ENCODE results near the gene VSTM4.

The VSTM4 gene

GRCh38 chr10:49091450-49092210, 23.7 kb downstream of the VSTM4 start:
- DNase-seq (ENCODE audit: low read depth), result no peak

- DNase-seq (ENCODE audit: low read depth), result no peak
Measured at GRCh38 chr10:49090696-49091380, 24.5 kb downstream of the VSTM4 start.

DNA sequence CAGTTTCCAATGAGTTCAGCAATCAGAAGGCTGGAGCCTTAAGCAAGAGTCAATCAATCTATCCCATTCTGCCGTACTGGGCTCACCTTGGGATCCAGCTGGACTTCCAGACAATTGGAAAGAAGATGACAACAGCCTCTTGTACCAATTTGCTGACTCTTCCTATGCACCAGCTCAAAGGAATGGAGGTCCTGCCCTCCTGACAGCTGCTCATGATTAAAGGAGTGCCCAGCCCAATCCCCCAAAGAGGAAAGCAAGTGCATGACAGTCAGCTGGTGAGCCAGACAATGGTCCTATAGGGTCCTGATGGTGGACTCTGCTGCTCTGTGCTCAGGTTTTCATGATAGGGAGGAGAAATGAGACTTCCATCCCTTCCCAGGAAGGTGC, 25.1 kb downstream of the VSTM4 start:
- DNase-seq (ENCODE audit: low read depth), result no peak

DNA sequence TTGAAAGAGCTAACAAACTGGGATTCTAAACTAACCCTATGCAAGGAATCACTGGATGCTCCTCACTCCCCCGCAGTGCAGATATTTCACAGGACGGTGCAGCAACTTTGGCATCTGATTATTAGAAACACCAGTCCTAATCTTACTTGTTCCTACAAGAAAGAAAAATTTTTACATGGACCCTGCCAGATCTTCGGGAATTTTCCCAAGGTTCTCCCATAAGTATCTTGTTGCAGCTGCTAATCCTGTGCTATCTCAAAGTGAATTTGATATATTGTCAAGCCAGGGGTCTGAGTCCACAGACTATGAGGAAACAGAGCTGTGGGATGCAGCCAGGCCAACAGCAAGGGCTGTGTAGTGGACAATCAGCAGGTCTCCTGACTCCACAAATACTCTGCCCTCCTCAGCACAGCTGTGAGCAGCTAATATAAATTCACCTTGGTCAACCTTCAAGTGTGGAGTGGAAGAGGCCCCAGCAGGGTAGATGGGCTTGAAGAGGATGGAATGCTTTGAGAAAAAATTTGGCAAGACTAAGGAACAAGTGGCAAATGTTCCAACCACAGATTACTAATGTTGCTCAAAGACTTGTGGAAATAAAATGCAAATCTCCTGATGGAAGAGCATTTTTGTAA, 25.6 kb downstream of the VSTM4 start:
- DNase-seq (ENCODE audit: low read depth), result no peak

GRCh38 chr10:49089152-49089551, 26.2 kb downstream of the VSTM4 start:
- DNase-seq (ENCODE audit: low read depth), result no peak

DNA sequence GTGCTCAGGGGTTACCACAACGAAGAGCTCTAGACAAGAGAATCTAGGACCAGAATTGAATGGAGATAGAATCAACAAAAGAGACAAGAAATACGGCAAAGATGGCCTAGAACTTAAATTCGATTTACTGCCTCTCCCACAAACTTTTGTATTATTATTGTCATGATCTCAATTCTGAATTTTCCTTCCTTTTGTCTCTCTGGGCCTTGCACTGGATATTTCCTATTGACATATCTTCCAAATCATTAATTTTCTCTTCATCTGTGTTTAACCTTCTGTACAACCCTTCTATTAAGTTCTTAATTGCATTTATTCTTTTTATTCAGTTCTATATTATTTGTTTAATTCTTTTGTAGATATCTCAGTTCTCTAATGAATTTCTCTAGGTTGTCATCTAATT, 28.4 kb downstream of the VSTM4 start:
- DNase-seq (ENCODE audit: low read depth), result no peak

DNA sequence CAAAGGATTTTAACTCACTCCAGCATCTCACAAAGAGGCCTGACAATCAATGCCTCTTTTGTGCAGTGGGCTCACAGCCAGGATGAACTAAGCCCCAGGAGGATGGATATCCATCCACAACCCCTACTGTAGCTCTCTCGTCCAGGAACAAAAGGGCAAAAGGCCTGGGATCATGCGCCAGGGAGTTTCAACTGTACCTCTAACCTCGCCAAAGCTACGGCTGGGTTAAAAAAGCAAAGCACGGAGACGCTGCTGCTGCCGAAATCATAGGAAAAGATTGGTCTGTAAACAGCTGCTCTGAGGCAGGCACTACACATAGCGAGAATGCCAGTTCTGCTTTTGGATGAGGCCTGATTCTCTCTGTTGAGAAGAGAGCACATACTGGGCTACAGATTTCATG, 32.1 kb downstream of the VSTM4 start:
- DNase-seq (ENCODE audit: low read depth), result no peak

- no peak for DNase-seq (ENCODE audit: low read depth)
Measured at GRCh38 chr10:49082766-49083165, 32.6 kb downstream of the VSTM4 start.

DNA sequence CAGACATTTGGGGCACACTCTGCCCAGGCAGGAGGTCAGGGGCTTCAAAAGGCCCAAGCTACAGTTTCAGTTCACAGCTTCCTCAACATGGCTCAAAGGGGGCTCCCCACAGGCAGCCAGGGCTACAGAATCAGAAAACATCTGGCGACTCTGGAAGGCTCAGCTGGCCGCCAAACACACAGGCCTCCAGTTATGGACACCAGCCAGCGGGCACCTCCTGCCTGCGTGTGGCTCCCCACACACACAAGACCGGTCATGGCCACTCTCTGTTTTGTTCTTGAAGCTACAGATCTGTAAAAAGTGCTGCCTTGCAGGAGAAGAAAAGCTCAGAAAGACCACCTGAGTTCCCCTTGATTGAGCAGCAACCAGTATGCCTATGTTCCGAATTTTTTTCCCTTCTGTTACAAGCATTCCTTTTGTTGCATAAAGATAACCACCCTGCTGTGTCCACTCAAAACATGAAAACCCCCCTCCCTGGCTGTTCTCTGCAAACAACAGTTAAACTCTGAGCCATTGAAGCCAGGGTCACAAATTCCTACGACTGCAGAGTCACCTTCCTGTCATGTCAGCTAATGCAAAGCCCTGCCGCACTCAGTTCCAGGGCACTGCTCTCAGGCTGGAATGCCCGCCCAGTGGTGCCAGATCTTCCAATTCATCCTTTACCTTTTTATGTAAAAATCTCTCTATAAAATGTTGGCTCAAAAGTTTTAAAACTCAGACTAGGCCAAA, 33.6 kb downstream of the VSTM4 start:
- DNase-seq (ENCODE audit: low read depth), result no peak

GRCh38 chr10:49080965-49081364, 34.4 kb downstream of the VSTM4 start:
- no peak for DNase-seq (ENCODE audit: low read depth)

GRCh38 chr10:49080071-49080470, 35.3 kb downstream of the VSTM4 start:
- DNase-seq (ENCODE audit: low read depth), result no peak

DNA sequence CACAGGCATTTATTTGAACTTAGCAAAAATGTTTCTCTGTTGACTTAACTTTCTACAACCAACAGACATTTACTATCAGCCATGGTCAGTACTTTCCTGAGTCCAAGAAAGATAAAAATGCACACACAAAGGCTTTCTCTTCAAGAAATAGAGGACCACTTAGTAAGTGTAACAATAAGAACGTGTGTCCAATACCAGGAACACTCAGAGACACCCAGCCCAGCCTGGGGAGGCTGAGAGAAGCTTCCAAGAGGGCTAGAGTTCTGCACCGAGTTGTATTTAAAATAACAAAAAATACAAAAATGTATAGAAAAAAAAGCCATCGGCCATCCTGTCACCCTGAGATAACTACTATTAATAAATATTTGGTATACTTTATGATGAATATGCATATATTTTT, 35.8 kb downstream of the VSTM4 start:
- no peak for DNase-seq (ENCODE audit: low read depth)

- DNase-seq (ENCODE audit: low read depth), result no peak
Measured at GRCh38 chr10:49079072-49079471, 36.2 kb downstream of the VSTM4 start.

- DNase-seq (ENCODE audit: low read depth), result no peak
Measured at GRCh38 chr10:49078433-49078832, 36.9 kb downstream of the VSTM4 start.

GRCh38 chr10:49076741-49077521, 38.4 kb downstream of the VSTM4 start:
- DNase-seq (ENCODE audit: low read depth), result no peak

DNA sequence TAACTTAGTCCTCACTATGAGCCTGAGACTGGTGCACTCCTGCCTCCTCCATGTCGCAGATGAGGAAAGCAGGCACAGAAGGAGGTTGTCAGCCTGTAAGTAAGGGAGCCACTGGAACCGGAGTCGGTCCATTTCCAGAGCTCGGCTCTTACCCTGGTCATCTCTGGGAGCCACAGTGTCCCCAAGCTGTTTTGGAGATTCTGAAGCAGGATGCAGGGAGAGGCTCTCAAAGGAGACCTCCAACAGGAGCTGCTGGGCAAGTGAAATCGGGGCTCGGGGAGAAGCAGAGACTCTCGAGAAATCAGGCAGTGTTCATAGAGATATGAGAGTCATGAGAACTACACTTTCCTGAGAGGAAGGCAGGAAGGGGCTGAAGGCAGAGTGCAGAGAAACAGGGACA, 39.0 kb downstream of the VSTM4 start:
- no peak for DNase-seq (ENCODE audit: low read depth)

DNA sequence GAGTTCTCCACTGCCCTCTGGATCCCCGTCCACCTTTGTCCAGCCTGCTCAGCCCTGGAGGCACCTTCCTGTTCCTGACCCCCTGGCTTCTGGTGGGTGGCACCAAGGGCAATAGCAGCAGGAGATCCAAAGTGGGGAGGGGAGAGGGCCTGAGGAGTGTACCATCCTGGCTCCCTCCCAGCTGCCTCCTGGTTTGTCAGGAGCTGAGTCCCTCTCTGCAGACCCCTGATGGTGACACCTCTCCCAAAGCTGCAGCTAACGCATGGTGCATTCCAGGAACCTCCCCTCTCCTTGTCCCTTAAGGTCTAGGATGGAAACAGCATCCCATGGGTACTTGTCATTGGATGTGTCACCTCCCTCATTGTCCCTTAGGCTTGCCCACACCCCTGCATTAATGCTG, 39.6 kb downstream of the VSTM4 start:
- no peak for DNase-seq (ENCODE audit: low read depth)

GRCh38 chr10:49074836-49075682, 40.3 kb downstream of the VSTM4 start:
- DNase-seq (ENCODE audit: low read depth), result no peak

DNA sequence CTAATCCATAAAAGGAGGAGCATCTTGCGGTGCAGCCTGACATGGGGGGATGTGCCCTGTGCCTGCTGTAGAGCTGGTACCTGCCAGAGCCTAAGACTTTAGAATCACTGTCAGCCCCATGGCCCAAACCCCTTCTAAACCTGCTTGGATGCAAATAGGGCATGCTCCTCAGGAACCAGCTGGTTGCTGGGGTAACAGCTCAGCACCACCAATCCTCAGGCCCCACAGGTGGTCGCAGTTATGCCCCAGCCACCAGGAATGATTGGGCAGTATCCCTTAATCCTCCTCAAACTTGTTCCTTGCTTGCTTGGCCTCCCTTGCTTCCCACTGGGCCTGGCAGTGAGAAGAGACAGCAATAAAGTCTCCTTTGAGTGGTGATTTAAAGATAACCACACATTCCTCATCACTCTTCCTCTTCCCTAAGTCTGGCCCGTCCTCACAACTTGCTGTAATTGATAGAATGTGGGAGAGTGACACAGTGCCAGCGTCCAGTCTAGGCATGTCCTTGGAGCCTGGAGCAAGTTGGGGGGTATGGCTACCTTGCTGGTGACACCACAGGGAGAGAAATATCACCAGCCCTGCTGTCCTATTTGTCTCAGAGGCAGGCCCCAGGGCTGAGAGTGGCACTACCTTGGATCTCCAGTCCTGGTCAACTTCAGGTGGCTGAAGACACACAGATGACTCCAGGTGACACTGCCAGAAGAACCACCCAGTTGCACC, 43.0 kb downstream of the VSTM4 start:
- no peak for DNase-seq (ENCODE audit: low read depth)

DNA sequence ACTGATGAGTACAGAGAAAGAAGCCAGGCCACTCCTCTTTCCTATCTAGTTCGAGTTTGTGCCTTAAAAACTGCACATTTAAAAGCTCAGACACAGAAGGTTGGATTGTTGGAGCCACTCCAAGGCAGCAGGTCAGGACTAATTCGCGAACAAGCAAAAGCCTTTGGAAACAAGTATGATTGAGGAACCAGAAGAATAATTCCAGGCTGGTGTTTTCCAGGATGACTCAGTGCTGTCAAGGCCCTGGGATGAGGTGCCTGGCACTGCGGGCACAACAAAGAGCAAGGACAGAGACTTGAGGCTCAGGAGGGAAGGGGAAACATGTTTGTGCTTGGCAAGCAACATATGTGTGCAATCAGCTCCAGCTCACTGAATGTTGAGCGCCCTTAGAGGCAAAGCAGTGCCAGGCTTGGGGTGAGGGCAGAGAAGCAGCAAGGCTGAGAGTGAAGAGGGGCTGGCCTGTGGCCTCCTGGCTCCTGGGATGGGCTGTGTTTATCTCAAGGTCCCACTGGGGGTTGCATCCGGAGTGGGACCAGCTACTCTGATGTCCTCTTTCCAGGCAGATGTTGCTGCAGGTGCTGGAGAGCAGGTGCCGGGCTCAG, 44.1 kb downstream of the VSTM4 start:
- DNase-seq (ENCODE audit: low read depth), result no peak

Data from stimulated activated CD8-positive, alpha-beta memory T cell treated with anti-CD3 and anti-CD28 coated beads, Interleukin-7, amount 100 ng/mL, for 24 hours (primary cell).